HCT116 (cell line): Measurements from ENCODE around the gene ACCS. TPM values are rescaled to one million over a fixed set of nuclear protein-coding genes. Genes with fewer than 3 reads are reported as not detected.

Experiments used
- ATAC-seq: fragments of 200-7000 bp; cut with Tn5 transposase; 2 replicates; pipeline ENCODE4 v1.9.1; 2020; ENCODE audit warnings: mild to moderate bottlenecking, moderate library complexity
- BruUV-seq: library from RNA; stranded (reverse); fragments of 400-500 nt; replicated peaks from 2 replicates; lab custom pipeline; 2021; lab: Mats Ljungman, UMichigan
- CTCF ChIA-PET: fragments of 300-600 bp; sonication (Branson Sonifier 250); formaldehyde crosslinking; loops from one replicate; lab custom pipeline; 2021; ENCODE audit warnings: antibody characterized with exemption; lab: Charles Lee
- POLR2A ChIA-PET: fragments of 300-600, 350-600 bp; sonication (Branson Sonifier 250); formaldehyde crosslinking; loops from one replicate; lab custom pipeline; 2021; ENCODE audit warnings: antibody characterized with exemption; lab: Charles Lee
- RAD21 ChIA-PET, 2 experiments: fragments of 300-600 bp; sonication (Branson Sonifier 250); formaldehyde crosslinking; loops; one replicate each; lab custom pipeline; 2023; ENCODE audit warnings: low total read pairs in 2 of 2; ENCODE audit not compliant: uncharacterized antibody in 2 of 2, unreplicated experiment in 2 of 2, low non-redundant PET in 1 of 2; lab: Charles Lee
- DNase-seq: peaks from one replicate; pipeline ENCODE4 v3.0.0-alpha.2; 2010; ENCODE audit warnings: low read depth, low spot score
- H2AFZ ChIP-seq: fragments of 200-600 bp; shearing (Covaris generic), sonication (generic); 2 replicates; pipeline ENCODE4 v1.6.1; 2017; ENCODE audit warnings: low read depth, mixed run types, mixed read lengths, antibody characterized with exemption, low read length; ENCODE audit not compliant: poor library complexity, severe bottlenecking
- H3K27ac ChIP-seq: 2 replicates; pipeline ENCODE4 v1.5.1; 2012; ENCODE audit warnings: low read depth, low read length
- H3K27me3 ChIP-seq: fragments of 200-600 bp; sonication (generic); 2 replicates; pipeline ENCODE4 v1.6.1; 2016; ENCODE audit warnings: mixed run types, low read length, mixed read lengths; ENCODE audit not compliant: insufficient read depth
- H3K36me3 ChIP-seq, 2 experiments: fragments of 200-500 bp in 1 of 2; fragments of 200-600 bp in 1 of 2; sonication (Bioruptor generic) in 1 of 2; sonication (generic) in 1 of 2; 2 replicates each; pipeline versions ENCODE4 v1.5.1 to v1.6.1; 2014 to 2016; ENCODE audit warnings: low read length in 2 of 2, inconsistent platforms in 1 of 2, mixed read lengths in 1 of 2, mixed run types in 1 of 2; ENCODE audit not compliant: insufficient read depth in 2 of 2, control insufficient read depth in 1 of 2
- H3K4me1 ChIP-seq, 2 experiments: fragments of 200-600 bp in 1 of 2; sonication (generic) in 1 of 2; 2 replicates each; pipeline versions ENCODE4 v1.5.1 to v1.6.1; 2012 to 2017; ENCODE audit warnings: low read length in 2 of 2, inconsistent platforms in 1 of 2, mild to moderate bottlenecking in 1 of 2, mixed read lengths in 1 of 2, mixed run types in 1 of 2, moderate library complexity in 1 of 2; ENCODE audit not compliant: insufficient read depth in 2 of 2, control insufficient read depth in 1 of 2
- H3K4me2 ChIP-seq: fragments of 200-600 bp; sonication (generic); 2 replicates; pipeline ENCODE4 v1.6.1; 2017; ENCODE audit warnings: mixed run types, low read length, mixed read lengths
- H3K4me3 ChIP-seq, 2 experiments: fragments of 200-600 bp in 1 of 2; sonication (generic) in 1 of 2; replicated peaks in 1 of 2; 2 replicates each; pipeline ENCODE4 v1.5.1; 2011 to 2016; ENCODE audit warnings: low read length in 2 of 2, control low read depth in 1 of 2, low read depth in 1 of 2, mild to moderate bottlenecking in 1 of 2, mixed read lengths in 1 of 2, mixed run types in 1 of 2
- H3K79me2 ChIP-seq: fragments of 200-600 bp; sonication (generic); 2 replicates; pipeline ENCODE4 v1.6.1; 2017; ENCODE audit warnings: mild to moderate bottlenecking, mixed run types, low read length, moderate library complexity, mixed read lengths; ENCODE audit not compliant: insufficient read depth
- H3K9ac ChIP-seq: fragments of 200-600 bp; sonication (generic); 2 replicates; pipeline ENCODE4 v1.6.1; 2016; ENCODE audit warnings: low read length, mixed read lengths
- H3K9me2 ChIP-seq: fragments of 200-600 bp; sonication (generic), shearing (Covaris generic); 2 replicates; pipeline ENCODE4 v1.6.1; 2017; ENCODE audit warnings: mixed run types, mild to moderate bottlenecking, moderate library complexity; ENCODE audit not compliant: insufficient read depth
- H3K9me3 ChIP-seq, 2 experiments: fragments of 200-500 bp in 1 of 2; fragments of 200-600 bp in 1 of 2; sonication (Bioruptor generic) in 1 of 2; sonication (generic) in 1 of 2; 2 replicates each; pipeline ENCODE4 v1.6.1; 2014 to 2017; ENCODE audit warnings: low read length in 2 of 2, mixed read lengths in 2 of 2, inconsistent platforms in 1 of 2, low read depth in 1 of 2, mild to moderate bottlenecking in 1 of 2, mixed run types in 1 of 2, moderate library complexity in 1 of 2; ENCODE audit not compliant: control insufficient read depth in 1 of 2, insufficient read depth in 1 of 2
- H4K20me1 ChIP-seq: fragments of 200-600 bp; sonication (generic), shearing (Covaris generic); 2 replicates; pipeline ENCODE4 v1.6.1; 2017; ENCODE audit warnings: mixed run types, mild to moderate bottlenecking, moderate library complexity; ENCODE audit not compliant: insufficient read depth
- ATF3 ChIP-seq: IDR thresholded peaks from 2 replicates; pipeline ENCODE4 v1.6.1; 2012
- CEBPB ChIP-seq: IDR thresholded peaks from 2 replicates; pipeline ENCODE4 v1.6.1; 2012; ENCODE audit warnings: low read depth
- EGR1 ChIP-seq: IDR thresholded peaks from 2 replicates; pipeline ENCODE4 v1.6.1; 2012; ENCODE audit warnings: low read depth
- EZH2 ChIP-seq: fragments of 200-600 bp; sonication (generic); IDR thresholded peaks from 2 replicates; pipeline ENCODE4 v1.6.1; 2017; ENCODE audit warnings: antibody characterized with exemption, mixed run types
- FOSL1 ChIP-seq: IDR thresholded peaks from 2 replicates; pipeline ENCODE4 v1.6.1; 2012; ENCODE audit warnings: low read depth
- JUND ChIP-seq: IDR thresholded peaks from 2 replicates; pipeline ENCODE4 v1.6.1; 2012
- MAX ChIP-seq: IDR thresholded peaks from 2 replicates; pipeline ENCODE4 v1.6.1; 2012
- POLR2AphosphoS5 ChIP-seq: IDR thresholded peaks from 2 replicates; pipeline ENCODE4 v1.6.1; 2011; ENCODE audit warnings: mild to moderate bottlenecking, low read depth, low read length, moderate library complexity
- REST ChIP-seq: IDR thresholded peaks from 2 replicates; pipeline ENCODE4 v1.6.1; 2012; ENCODE audit warnings: low read depth
- SIN3A ChIP-seq: IDR thresholded peaks from 2 replicates; pipeline ENCODE4 v1.6.1; 2012; ENCODE audit warnings: low read depth
- YY1 ChIP-seq: IDR thresholded peaks from 2 replicates; pipeline ENCODE4 v1.6.1; 2011; ENCODE audit warnings: low read length, low read depth, moderate library complexity, mild to moderate bottlenecking; ENCODE audit not compliant: insufficient replicate concordance; ENCODE audit errors: extremely low read depth
- ZFX ChIP-seq: fragments of 450-650 bp; IDR thresholded peaks from 2 replicates; pipeline ENCODE4 v1.6.1; 2017
- intact Hi-C: fragments of 100-400 bp; cut with micrococcal nuclease; formaldehyde crosslinking; loops from 2 replicates; pipeline ENCODE4 v1.10.0; 2022
- total RNA-seq: library from RNA; stranded (reverse); gene quantifications from one replicate; pipeline ENCODE4 v1.2.1, GENCODE V29; 2021; ENCODE audit not compliant: unreplicated experiment

Gene ACCS
- total RNA-seq, 1 experiment from 2014 or later = 13.2 TPM

- ATAC-seq = no peak
- POLR2A ChIA-PET = no interaction called here
- BruUV-seq = no TSS peak
Measured at GRCh38 chr11:44033411-44033850, 32.6 kb upstream of the ACCS start.

More at GRCh38 chr11:44033411-44033850, 32.6 kb upstream of the ACCS start:
- ChIA-PET RAD21 (no interaction called here), CTCF (no interaction called here)
- H3K36me3 ChIP-seq = no peaks in the 10 kb centered on the region
- TF ChIP-seq EZH2 = no peak
- no peak for TF ChIP-seq JUND
- no peak for TF ChIP-seq YY1
- TF ChIP-seq ZFX = no peak
- TF ChIP-seq POLR2AphosphoS5 = no peak
- TF ChIP-seq REST = no peak
- no peak for TF ChIP-seq FOSL1
- TF ChIP-seq MAX = no peak
- TF ChIP-seq CEBPB = no peak
- no peak for TF ChIP-seq ATF3
- TF ChIP-seq EGR1 = no peak
- no peak for TF ChIP-seq SIN3A
- no peaks in the 10 kb centered on the region for H3K79me2 ChIP-seq
- no peaks in the 10 kb centered on the region for H3K27me3 ChIP-seq
- H4K20me1 ChIP-seq = no peaks in the 10 kb centered on the region
- H3K9ac ChIP-seq = no peak overlapping the region
- no peak overlapping the region for H3K4me2 ChIP-seq
- no peaks in the 10 kb centered on the region for H3K9me3 ChIP-seq
- intact Hi-C loops = no loop called here
- H3K4me3 ChIP-seq = no peak overlapping the region
- no peaks in the 10 kb centered on the region for H3K9me2 ChIP-seq
- H3K4me1 ChIP-seq = peaks cover 0 to 3% of the 10 kb centered on the region in 2 experiments; a peak in 1 of 4 replicates
- DNase-seq = no peak
- no peak overlapping the region for H3K27ac ChIP-seq
- no peak overlapping the region for H2AFZ ChIP-seq
